ENCODE data around the gene AGBL1. TPM values are rescaled to one million over a fixed set of nuclear protein-coding genes. Genes with fewer than 3 reads are reported as not detected.

AGBL1 gene
- total RNA-seq, 6 experiments from 2014 or later: not detected

- WGBS (ENCODE audit: insufficient coverage, low coverage, low lambda C conversion rate, missing lambda C conversion rate): 64% methylated on average over 6 of the region's 6 CpGs
Measured at GRCh38 chr15:86383611-86384010, 303.9 kb downstream of the AGBL1 start.

GRCh38 chr15:86384186-86384585 lies 304.5 kb downstream of the AGBL1 start:
- ATAC-seq (no peak), DNase-seq (no peak)
- no peak overlapping the region for H3K27ac ChIP-seq
- intact Hi-C loops (cut with DNase I): no loop called here
- no peak for TF ChIP-seq CTCF (IDR thresholded peaks at IDR 0.05)
- TF ChIP-seq POLR2A (IDR thresholded peaks at IDR 0.05): no peak
- WGBS (ENCODE audit: insufficient coverage, low coverage, low lambda C conversion rate, missing lambda C conversion rate): 26% methylated on average over 5 of the region's 6 CpGs
- no peaks in the 10 kb centered on the region for H3K36me3 ChIP-seq
- no peaks in the 10 kb centered on the region for H3K27me3 ChIP-seq
- H3K4me3 ChIP-seq: no peak overlapping the region
- H3K9me3 ChIP-seq: no peaks in the 10 kb centered on the region
- H3K4me1 ChIP-seq: no peaks in the 10 kb centered on the region

More at GRCh38 chr15:86383611-86384010, 303.9 kb downstream of the AGBL1 start:
- no peak overlapping the region for H3K4me3 ChIP-seq
- TF ChIP-seq POLR2A (IDR thresholded peaks at IDR 0.05) (no peak), CTCF (IDR thresholded peaks at IDR 0.05) (no peak)
- H3K9me3 ChIP-seq: no peaks in the 10 kb centered on the region
- no peaks in the 10 kb centered on the region for H3K36me3 ChIP-seq
- intact Hi-C loops (cut with DNase I): no loop called here
- no peaks in the 10 kb centered on the region for H3K27me3 ChIP-seq
- no peak for DNase-seq
- H3K27ac ChIP-seq: no peak overlapping the region
- no peaks in the 10 kb centered on the region for H3K4me1 ChIP-seq
- no peak for ATAC-seq

GRCh38 chr15:86392296-86392695 lies 312.6 kb downstream of the AGBL1 start:
- Histone ChIP-seq H3K27ac (no peak overlapping the region), H3K4me1 (no peaks in the 10 kb centered on the region), H3K4me3 (no peak overlapping the region), H3K36me3 (no peaks in the 10 kb centered on the region), H3K9me3 (no peaks in the 10 kb centered on the region), H3K27me3 (no peaks in the 10 kb centered on the region)
- intact Hi-C loops (cut with DNase I): no loop called here
- TF ChIP-seq POLR2A (IDR thresholded peaks at IDR 0.05) (no peak), CTCF (IDR thresholded peaks at IDR 0.05) (no peak)
- WGBS (ENCODE audit: insufficient coverage, low coverage, low lambda C conversion rate, missing lambda C conversion rate): 77% methylated on average over 1 of the region's 1 CpG
- ATAC-seq: no peak
- no peak for DNase-seq

GRCh38 chr15:86392874-86393273 lies 313.2 kb downstream of the AGBL1 start:
- intact Hi-C loops (cut with DNase I): no loop called here
- H3K36me3 ChIP-seq: no peaks in the 10 kb centered on the region
- no peaks in the 10 kb centered on the region for H3K9me3 ChIP-seq
- H3K4me3 ChIP-seq: no peak overlapping the region
- H3K27me3 ChIP-seq: no peaks in the 10 kb centered on the region
- ATAC-seq (no peak), DNase-seq (no peak)
- H3K27ac ChIP-seq: no peak overlapping the region
- no peak for TF ChIP-seq POLR2A (IDR thresholded peaks at IDR 0.05)
- TF ChIP-seq CTCF (IDR thresholded peaks at IDR 0.05): no peak
- WGBS (ENCODE audit: insufficient coverage, low coverage, low lambda C conversion rate, missing lambda C conversion rate): 42% methylated on average over 2 of the region's 2 CpGs
- no peaks in the 10 kb centered on the region for H3K4me1 ChIP-seq

GRCh38 chr15:86394866-86395265 lies 315.2 kb downstream of the AGBL1 start:
- ATAC-seq (no peak), DNase-seq (no peak)
- Histone ChIP-seq H3K27me3 (no peaks in the 10 kb centered on the region), H3K27ac (no peak overlapping the region), H3K9me3 (no peaks in the 10 kb centered on the region), H3K4me1 (no peaks in the 10 kb centered on the region), H3K36me3 (no peaks in the 10 kb centered on the region), H3K4me3 (no peak overlapping the region)
- TF ChIP-seq CTCF (IDR thresholded peaks at IDR 0.05) (no peak), POLR2A (IDR thresholded peaks at IDR 0.05) (no peak)
- intact Hi-C loops (cut with DNase I): no loop called here
- WGBS (ENCODE audit: insufficient coverage, low coverage, low lambda C conversion rate, missing lambda C conversion rate): 82% methylated on average over 1 of the region's 1 CpG

Measured in right lobe of liver (tissue), 6 donors.